K562 (cell line): ENCODE results near the gene WDR45B. TPM values are rescaled to one million over a fixed set of nuclear protein-coding genes. Genes with fewer than 3 reads are reported as not detected.

Experiments used
- ATAC-seq: fragments of 200-7000 bp; cut with Tn5 transposase; 3 replicates; pipeline ENCODE4 v1.9.1; 2020; ENCODE audit warnings: moderate library complexity
- BruUV-seq: library from RNA; stranded (reverse); fragments of 400-500 nt; replicated peaks from 2 replicates; lab custom pipeline; 2021; lab: Mats Ljungman, UMichigan
- CTCF ChIA-PET: fragments of 300-600 bp; formaldehyde crosslinking; extraction: SDS; loops from one replicate; lab custom pipeline; 2021; ENCODE audit warnings: low intra/inter-chr PET ratio; lab: Yijun Ruan, JAX
- POLR2A ChIA-PET: fragments of 300-600, 350-650 bp; sonication (Branson Sonifier 250); formaldehyde crosslinking; extraction: SDS; loops from one replicate; lab custom pipeline; 2021; ENCODE audit warnings: antibody characterized with exemption, inconsistent platforms; lab: Yijun Ruan, JAX
- DNase-seq, 4 experiments: peaks; one replicate each; pipeline versions ENCODE4 v3.0.0 to v3.0.0-alpha.2; 2011 to 2018; ENCODE audit warnings: low spot score in 3 of 4, mixed read lengths in 3 of 4; ENCODE audit errors: extremely low read depth in 1 of 4
- FAIRE-seq: peaks from 2 replicates; lab custom pipeline; 2011; peaks lifted over from hg19 to GRCh38; lab: Jason Lieb, UNC
- H2AFZ ChIP-seq: 2 replicates; pipeline ENCODE4 v1.6.0; 2011; ENCODE audit warnings: low read depth, low read length, control low read depth, inconsistent platforms
- H3K27ac ChIP-seq: fragments of 200-600 bp; 3 replicates; pipeline ENCODE4 v1.8.0; 2011; ENCODE audit warnings: low read depth, mild to moderate bottlenecking, control low read depth, inconsistent platforms, low read length, moderate library complexity, mixed read lengths; ENCODE audit errors: extremely low read depth
- H3K27me3 ChIP-seq, 2 experiments: fragments of 300-600 bp in 1 of 2; 2 replicates in 1 of 2; 3 replicates in 1 of 2; pipeline versions ENCODE4 v1.6.0 to v1.8.0; 2011; ENCODE audit warnings: inconsistent platforms in 2 of 2, low read length in 2 of 2, mild to moderate bottlenecking in 1 of 2, mixed read lengths in 1 of 2, moderate library complexity in 1 of 2; ENCODE audit not compliant: control insufficient read depth in 2 of 2, insufficient read depth in 2 of 2
- H3K36me3 ChIP-seq: fragments of 300-600 bp; 3 replicates; pipeline ENCODE4 v1.8.0; 2011; ENCODE audit warnings: mild to moderate bottlenecking, low read length, inconsistent platforms; ENCODE audit not compliant: control insufficient read depth, insufficient read depth
- H3K4me1 ChIP-seq, 2 experiments: fragments of 200-600 bp in 1 of 2; replicated peaks in 1 of 2; 2 replicates in 1 of 2; 3 replicates in 1 of 2; pipeline versions ENCODE4 v1.5.1 to v1.8.0; 2011; ENCODE audit warnings: inconsistent platforms in 2 of 2, low read length in 2 of 2, mild to moderate bottlenecking in 1 of 2, mixed read lengths in 1 of 2, moderate library complexity in 1 of 2; ENCODE audit not compliant: control insufficient read depth in 2 of 2, insufficient read depth in 2 of 2
- H3K4me2 ChIP-seq: 2 replicates; pipeline ENCODE4 v1.6.1; 2011; ENCODE audit warnings: low read length, control low read depth, inconsistent platforms, mixed read lengths; ENCODE audit not compliant: insufficient read depth
- H3K4me3 ChIP-seq: fragments of 200-600 bp; sonication (generic), shearing (Covaris generic); 2 replicates; pipeline ENCODE4 v1.5.1; 2016; ENCODE audit warnings: control low read depth, inconsistent platforms
- H3K79me2 ChIP-seq: fragments of 200-600 bp; 3 replicates; pipeline ENCODE4 v1.8.0; 2011; ENCODE audit warnings: low read length, inconsistent platforms; ENCODE audit not compliant: control insufficient read depth, insufficient read depth
- H3K9ac ChIP-seq, 2 experiments: 2 replicates each; pipeline versions ENCODE4 v1.6.0 to v1.6.1; 2011; ENCODE audit warnings: low read depth in 2 of 2, low read length in 2 of 2, control low read depth in 1 of 2, inconsistent platforms in 1 of 2, mild to moderate bottlenecking in 1 of 2, mixed read lengths in 1 of 2; ENCODE audit not compliant: insufficient read depth in 1 of 2
- H3K9me1 ChIP-seq: one replicate; pipeline ENCODE4 v1.6.0; 2011; ENCODE audit warnings: inconsistent platforms, mild to moderate bottlenecking, low read length, moderate library complexity; ENCODE audit not compliant: control insufficient read depth, insufficient read depth
- H3K9me3 ChIP-seq: replicated peaks from 2 replicates; pipeline ENCODE4 v1.5.1; 2011; ENCODE audit warnings: low read depth, low read length, inconsistent platforms; ENCODE audit not compliant: control insufficient read depth, insufficient read depth
- H4K20me1 ChIP-seq: replicated peaks from 2 replicates; pipeline ENCODE4 v1.6.1; 2011; ENCODE audit warnings: low read length, inconsistent platforms, mixed read lengths; ENCODE audit not compliant: control insufficient read depth, insufficient read depth
- EHMT2 ChIP-seq: fragments of 450-650 bp; IDR thresholded peaks from 2 replicates; pipeline ENCODE4 v1.6.1; 2018; ENCODE audit warnings: antibody characterized with exemption
- EZH2 ChIP-seq: IDR thresholded peaks from 2 replicates; pipeline ENCODE4 v1.6.1; 2012; ENCODE audit warnings: low read depth, mild to moderate bottlenecking, inconsistent platforms, low read length, borderline replicate concordance
- PCBP1 ChIP-seq: fragments of 200-400 bp; formaldehyde crosslinking; IDR thresholded peaks from 2 replicates; pipeline ENCODE4 v1.6.1; 2018; ENCODE audit warnings: mild to moderate bottlenecking, low read depth, low read length; ENCODE audit not compliant: poor library complexity, severe bottlenecking
- POLR2G ChIP-seq: fragments of 200-400 bp; formaldehyde crosslinking; IDR thresholded peaks from 2 replicates; pipeline ENCODE4 v1.6.1; 2017; ENCODE audit warnings: low read depth, mild to moderate bottlenecking, antibody characterized with exemption, low read length, moderate library complexity
- PTBP1 ChIP-seq: fragments of 200-400 bp; formaldehyde crosslinking; IDR thresholded peaks from 2 replicates; pipeline ENCODE4 v1.6.1; 2017; ENCODE audit warnings: low read depth, low read length
- SRF ChIP-seq, 2 experiments: fragments of 250-450, 450-650 bp in 1 of 2; sonication (Bioruptor Pico) in 1 of 2; sonication (generic) in 1 of 2; formaldehyde crosslinking; IDR thresholded peaks; 2 replicates each; pipeline versions ENCODE4 v1.5.0 to v1.5.1; 2020 to 2022; ENCODE audit warnings: mild to moderate bottlenecking in 1 of 2, missing genetic modification reagents in 1 of 2
- ZNF324 ChIP-seq: fragments of 250-450 bp; sonication (Bioruptor Pico); IDR thresholded peaks from 2 replicates; pipeline ENCODE4 v1.4.0; 2020; ENCODE audit warnings: mild to moderate bottlenecking
- ZNF766 ChIP-seq: fragments of 200-800 bp; sonication (Bioruptor generic); conservative IDR thresholded peaks from 2 replicates; pipeline ENCODE4 v1.6.1; 2016; ENCODE audit warnings: missing genetic modification characterization, missing compliant biosample characterization
- WGBS: fragments of 100-300 bp; shearing (Covaris generic); methylation state at CpG from one replicate; pipeline ENCODE4 v1.1.6; 2016; ENCODE audit warnings: low coverage, mixed read lengths; ENCODE audit not compliant: insufficient coverage; ENCODE audit errors: missing lambda C conversion rate; 5-methylcytosine and 5-hydroxymethylcytosine counted together
- in situ Hi-C: fragments of 300-500 bp; cut with MboI; formaldehyde crosslinking; loops from 4 replicates; pipeline ENCODE4 v1.15.0; 2018; ENCODE audit warnings: inconsistent platforms, mixed read lengths
- intact Hi-C: fragments of 100-400 bp; cut with micrococcal nuclease; formaldehyde crosslinking; loops from 2 replicates; pipeline ENCODE4 v1.14.2; 2022
- polyA plus RNA-seq, 8 experiments: library from polyadenylated mRNA; depleted of rRNA in 4 of 8; stranded (reverse) in 5 of 8; unstranded in 3 of 8; fragments of >200 nt; fragmentation: Nextera tagmentation in 2 of 8; fragmentation: Illumina TruSeq in 1 of 8; extraction: Ambion mirVana in 2 of 8; extraction: Trizol in 1 of 8; gene quantifications; 2 replicates each; pipeline versions ENCODE4 v1.2.1 to v1.2.3, GENCODE V29; 2011 to 2014; ENCODE audit warnings: inconsistent platforms in 1 of 8, missing spikeins in 1 of 8
- total RNA-seq, 7 experiments: library from RNA; depleted of rRNA in 6 of 7; stranded (reverse); fragments of >200 nt in 6 of 7; fragmentation: Illumina TruSeq in 2 of 7; extraction: Trizol in 2 of 7; gene quantifications; 2 replicates each; pipeline versions ENCODE4 v1.2.1 to v1.2.3, GENCODE V29; 2011 to 2021; ENCODE audit warnings: low replicate concordance in 1 of 7
- TF ChIP-seq, protein P1 (sequence below): sonication (generic); formaldehyde crosslinking; IDR thresholded peaks from 2 replicates; pipeline ENCODE4 v1.8.1; 2023; ENCODE audit warnings: mild to moderate bottlenecking, missing genetic modification reagents

WDR45B gene
- total and polyA plus RNA-seq, 9 of the 15 experiments (the other 6 are each of a cell fraction or from before 2014, with no cell fraction given) = 0.72 to 74.4 (median 35.9) TPM

DNA sequence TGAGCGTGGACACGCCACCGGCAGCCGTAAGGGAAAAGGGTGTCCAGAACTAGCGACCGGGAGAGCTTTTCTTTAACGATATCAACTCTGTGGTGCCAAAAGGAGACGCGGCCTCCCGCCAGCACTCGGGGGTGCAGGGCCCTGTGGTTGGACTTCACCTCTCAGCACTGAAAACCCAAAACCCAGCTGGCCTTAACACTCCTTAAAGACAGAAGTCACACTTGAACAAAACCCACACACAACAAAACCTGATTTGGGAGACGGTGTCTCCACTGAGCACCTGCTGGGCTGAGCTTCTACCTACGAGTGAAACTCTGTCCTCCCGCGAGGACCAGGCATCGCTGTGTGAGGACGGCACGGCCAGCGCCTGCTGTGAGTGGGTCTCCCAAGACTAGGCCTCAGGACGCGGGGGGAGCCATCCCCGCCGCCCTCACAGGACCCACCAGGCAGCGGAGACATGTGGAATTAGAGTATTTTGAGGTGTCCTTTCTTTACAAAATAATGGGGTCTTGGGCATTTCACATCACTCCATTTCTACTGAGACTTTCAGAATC, 46.7 kb downstream of the WDR45B start:
- POLR2A ChIA-PET = interaction anchor here (0.6 to 1.9 kb wide), 2 partner anchors 12 to 28 kb away, joined by 3 to 5 read pairs; no protein-coding TSS in a partner anchor
- Histone ChIP-seq H3K4me2 (no peak overlapping the region), H3K4me3 (no peak overlapping the region), H4K20me1 (no peaks in the 10 kb centered on the region), H3K4me1 (peaks cover 0 to 15% of the 10 kb centered on the region in 2 experiments; a peak in 2 of 5 replicates), H3K9me1 (no peaks in the 10 kb centered on the region), H3K79me2 (peaks cover 6% of the 10 kb centered on the region; the same call in 2 of the 3 replicates), H3K36me3 (peaks cover 93% of the 10 kb centered on the region; the same call in 2 of the 3 replicates), H2AFZ (no peak overlapping the region), H3K27ac (no peak overlapping the region), H3K27me3 (no peaks in the 10 kb centered on the region)
- no peak for DNase-seq
- no peak for ATAC-seq
- in situ Hi-C loops = no loop called here
- CTCF ChIA-PET = no interaction called here
- 93% methylated on average over 24 of the region's 24 CpGs for WGBS
- TF ChIP-seq ZNF766 (CRISPR knock-in tag) (no peak), EZH2 (no peak), SRF (CRISPR knock-in tag; IDR thresholded peaks at IDR 0.05) (no peak), PCBP1 (no peak), POLR2G (peak; percentile 20), ZNF324 (no peak), EHMT2 (no peak), PTBP1 (no peak)
- TF ChIP-seq, protein P1, sequence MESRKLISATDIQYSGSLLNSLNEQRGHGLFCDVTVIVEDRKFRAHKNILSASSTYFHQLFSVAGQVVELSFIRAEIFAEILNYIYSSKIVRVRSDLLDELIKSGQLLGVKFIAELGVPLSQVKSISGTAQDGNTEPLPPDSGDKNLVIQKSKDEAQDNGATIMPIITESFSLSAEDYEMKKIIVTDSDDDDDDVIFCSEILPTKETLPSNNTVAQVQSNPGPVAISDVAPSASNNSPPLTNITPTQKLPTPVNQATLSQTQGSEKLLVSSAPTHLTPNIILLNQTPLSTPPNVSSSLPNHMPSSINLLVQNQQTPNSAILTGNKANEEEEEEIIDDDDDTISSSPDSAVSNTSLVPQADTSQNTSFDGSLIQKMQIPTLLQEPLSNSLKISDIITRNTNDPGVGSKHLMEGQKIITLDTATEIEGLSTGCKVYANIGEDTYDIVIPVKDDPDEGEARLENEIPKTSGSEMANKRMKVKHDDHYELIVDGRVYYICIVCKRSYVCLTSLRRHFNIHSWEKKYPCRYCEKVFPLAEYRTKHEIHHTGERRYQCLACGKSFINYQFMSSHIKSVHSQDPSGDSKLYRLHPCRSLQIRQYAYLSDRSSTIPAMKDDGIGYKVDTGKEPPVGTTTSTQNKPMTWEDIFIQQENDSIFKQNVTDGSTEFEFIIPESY (CRISPR knock-in tag) = peak; percentile 74
- TF ChIP-seq, all 486 proteins: peak for 2
- FAIRE-seq = no peak
- BruUV-seq = TSS peak; percentile 65
- intact Hi-C loops = no loop called here
- peaks cover 2% of the 10 kb centered on the region; the same call in 1 of the 2 replicates for H3K9me3 ChIP-seq
- H3K9ac ChIP-seq = no peak overlapping the region
